Kidney (tissue), 14 donors: ENCODE data around the gene VCX3B. TPM values are rescaled to one million over a fixed set of nuclear protein-coding genes. Genes with fewer than 3 reads are reported as not detected.
A peak's percentile ranks its signal among the peaks of the same experiment; 100 is the strongest.
"Not testable (repeated sequence)": the region's sequence is repeated elsewhere in the genome, so short reads cannot be mapped to it uniquely, and the experiment has no call there.

Source experiments
- DNase-seq, 5 donors: peaks; one replicate each; pipeline ENCODE4 v3.0.0-alpha.2; 2013 to 2020
- FAIRE-seq: peaks from 2 replicates; lab custom pipeline; 2012; peaks lifted over from hg19 to GRCh38; lab: Jason Lieb, UNC
- H3K27ac ChIP-seq, 2 donors: one replicate each; pipeline ENCODE4 v1.7.0; 2013; ENCODE audit warnings: low read depth in 2 of 2, low read length in 2 of 2, inconsistent platforms in 1 of 2
- H3K27me3 ChIP-seq: one replicate; pipeline ENCODE4 v1.7.1; 2013; ENCODE audit warnings: low read length, inconsistent platforms; ENCODE audit not compliant: control insufficient read depth, insufficient read depth
- H3K36me3 ChIP-seq, 3 donors: one replicate each; pipeline versions ENCODE4 v1.7.0 to v1.7.1; 2013; ENCODE audit warnings: low read length in 3 of 3, control low read depth in 1 of 3, inconsistent platforms in 1 of 3; ENCODE audit not compliant: insufficient read depth in 3 of 3, control insufficient read depth in 2 of 3
- H3K4me1 ChIP-seq, 3 donors: one replicate each; pipeline versions ENCODE4 v1.7.0 to v1.7.1; 2013; ENCODE audit warnings: low read length in 3 of 3, inconsistent platforms in 1 of 3, low read depth in 1 of 3; ENCODE audit not compliant: control insufficient read depth in 2 of 3, insufficient read depth in 2 of 3
- H3K4me3 ChIP-seq, 3 donors: one replicate each; pipeline versions ENCODE4 v1.7.0 to v1.8.1; 2013; ENCODE audit warnings: low read length in 3 of 3, control low read depth in 1 of 3, inconsistent platforms in 1 of 3
- H3K9ac ChIP-seq, 3 donors: one replicate each; pipeline versions ENCODE4 v1.7.0 to v1.7.1; 2013; ENCODE audit warnings: low read length in 3 of 3, control low read depth in 1 of 3, inconsistent platforms in 1 of 3
- H3K9me3 ChIP-seq, 3 donors: one replicate each; pipeline versions ENCODE4 v1.7.0 to v1.7.1; 2013; ENCODE audit warnings: low read length in 3 of 3, control low read depth in 1 of 3, inconsistent platforms in 1 of 3; ENCODE audit not compliant: control insufficient read depth in 2 of 3, insufficient read depth in 1 of 3
- intact Hi-C: fragments of 100-400 bp; cut with DNase I; formaldehyde crosslinking; loops from one replicate; pipeline ENCODE4 v1.11.1; 2022
- polyA plus RNA-seq: library from polyadenylated mRNA; stranded (reverse); fragments of 350-450 nt; fragmentation: Illumina TruSeq; extraction: RNeasy Lipid Tissue Mini Kit (QIAGEN cat#74804); gene quantifications from one replicate; pipeline ENCODE4 v1.2.3, GENCODE V29; 2014; ENCODE audit warnings: low read depth, low replicate concordance; ENCODE audit not compliant: insufficient read depth
- total RNA-seq: library from RNA; stranded (reverse); fragmentation: NEBNext Ultra II Directional; extraction: Animal tissue kit (Norgen Biotek cat#: 25700); gene quantifications from one replicate; pipeline ENCODE4 v1.2.1, GENCODE V29; 2021
- TF ChIP-seq, protein P1 (sequence below): IDR thresholded peaks from 3 replicates; pipeline ENCODE4 v1.5.1; 2012; ENCODE audit warnings: mild to moderate bottlenecking, moderate library complexity, borderline replicate concordance; ENCODE audit not compliant: insufficient read depth; ENCODE audit errors: extremely low read depth
- donor health status: control.
- donor health status: control.
- donor health status: control.
- donor health status: control.
- donor health status: control.
- donor health status: DM: yes; HTN: yes; CAD: no.
- donor health status: Normal renal cell carcinoma (clear cell type).

The VCX3B gene
- total and polyA plus RNA-seq, 2 donors from 2014 or later = 0.38 to 0.60 TPM

DNA sequence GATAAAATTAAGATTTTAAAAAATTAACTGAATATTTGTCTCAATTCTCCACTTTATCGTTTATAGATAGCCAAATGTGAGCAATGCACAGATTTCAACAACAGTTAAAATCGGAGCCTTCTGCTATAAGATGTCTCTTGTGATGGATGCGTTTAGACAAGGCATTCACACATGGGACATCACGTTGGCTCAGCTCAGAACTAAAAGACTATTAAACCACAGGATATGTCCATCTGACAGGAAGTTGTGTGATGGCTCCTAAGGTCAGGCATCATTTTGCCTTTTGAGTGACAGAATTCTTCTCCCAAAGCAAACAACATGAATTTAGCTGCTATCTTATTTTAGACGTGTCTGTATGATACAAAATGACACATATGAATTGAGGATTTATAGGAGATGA, 17.3 kb upstream of the VCX3B start:
- FAIRE-seq = no peak
- no peak overlapping the region for H3K4me3 ChIP-seq
- H3K36me3 ChIP-seq = no peaks in the 10 kb centered on the region
- H3K9me3 ChIP-seq = no peaks in the 10 kb centered on the region
- H3K27me3 ChIP-seq = no peaks in the 10 kb centered on the region
- intact Hi-C loops = no loop called here
- H3K9ac ChIP-seq = no peak overlapping the region
- DNase-seq = no peak
- H3K4me1 ChIP-seq = no peaks in the 10 kb centered on the region
- TF ChIP-seq, protein P1, sequence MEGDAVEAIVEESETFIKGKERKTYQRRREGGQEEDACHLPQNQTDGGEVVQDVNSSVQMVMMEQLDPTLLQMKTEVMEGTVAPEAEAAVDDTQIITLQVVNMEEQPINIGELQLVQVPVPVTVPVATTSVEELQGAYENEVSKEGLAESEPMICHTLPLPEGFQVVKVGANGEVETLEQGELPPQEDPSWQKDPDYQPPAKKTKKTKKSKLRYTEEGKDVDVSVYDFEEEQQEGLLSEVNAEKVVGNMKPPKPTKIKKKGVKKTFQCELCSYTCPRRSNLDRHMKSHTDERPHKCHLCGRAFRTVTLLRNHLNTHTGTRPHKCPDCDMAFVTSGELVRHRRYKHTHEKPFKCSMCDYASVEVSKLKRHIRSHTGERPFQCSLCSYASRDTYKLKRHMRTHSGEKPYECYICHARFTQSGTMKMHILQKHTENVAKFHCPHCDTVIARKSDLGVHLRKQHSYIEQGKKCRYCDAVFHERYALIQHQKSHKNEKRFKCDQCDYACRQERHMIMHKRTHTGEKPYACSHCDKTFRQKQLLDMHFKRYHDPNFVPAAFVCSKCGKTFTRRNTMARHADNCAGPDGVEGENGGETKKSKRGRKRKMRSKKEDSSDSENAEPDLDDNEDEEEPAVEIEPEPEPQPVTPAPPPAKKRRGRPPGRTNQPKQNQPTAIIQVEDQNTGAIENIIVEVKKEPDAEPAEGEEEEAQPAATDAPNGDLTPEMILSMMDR = no peak
- no peak overlapping the region for H3K27ac ChIP-seq

GRCh38 chrX:8452343-8452742, 12.3 kb upstream of the VCX3B start:
- H3K9ac ChIP-seq, H3K27ac ChIP-seq, H3K4me3 ChIP-seq, FAIRE-seq, intact Hi-C loops, H3K27me3 ChIP-seq, H3K9me3 ChIP-seq, H3K36me3 ChIP-seq, DNase-seq, H3K4me1 ChIP-seq: not testable (repeated sequence)

DNA sequence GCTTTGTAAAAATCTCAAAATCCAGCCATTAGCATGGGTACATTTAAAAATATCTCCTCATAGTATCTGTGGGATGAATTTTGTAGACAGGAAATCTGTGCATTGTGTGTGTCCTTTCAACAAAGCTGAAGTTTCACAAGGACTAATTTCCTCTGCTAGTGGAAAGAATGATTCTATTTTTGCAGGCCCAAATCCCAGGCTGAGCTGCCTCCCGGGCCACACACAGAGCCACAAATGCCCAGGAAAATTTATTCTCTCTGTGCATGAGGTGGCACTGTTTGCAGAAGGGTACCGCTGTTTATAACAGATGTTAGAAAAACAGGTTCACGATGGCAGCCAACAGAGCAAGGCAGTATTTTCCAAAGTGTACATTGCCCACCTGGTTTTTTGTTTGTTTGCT, 11.0 kb upstream of the VCX3B start:
- FAIRE-seq = no peak
- Histone ChIP-seq H3K4me1 (no peaks in the 10 kb centered on the region), H3K9ac (no peak overlapping the region)

GRCh38 chrX:8455557-8455956, 9.1 kb upstream of the VCX3B start:
- H3K4me1 ChIP-seq = no peaks in the 10 kb centered on the region
- H3K9ac ChIP-seq = no peak overlapping the region
- no peaks in the 10 kb centered on the region for H3K36me3 ChIP-seq
- DNase-seq (no peak), FAIRE-seq (no peak)
- no peaks in the 10 kb centered on the region for H3K27me3 ChIP-seq
- H3K9me3 ChIP-seq = no peaks in the 10 kb centered on the region
- H3K4me3 ChIP-seq = no peak overlapping the region
- TF ChIP-seq, protein P1 = no peak
- intact Hi-C loops = no loop called here
- H3K27ac ChIP-seq = no peak overlapping the region

More for the DNA sequence above, 11.0 kb upstream of the VCX3B start:
- Histone ChIP-seq H3K4me3 (no peak overlapping the region), H3K36me3 (no peaks in the 10 kb centered on the region), H3K27ac (no peak overlapping the region), H3K27me3 (no peaks in the 10 kb centered on the region), H3K9me3 (no peaks in the 10 kb centered on the region)
- intact Hi-C loops = no loop called here
- TF ChIP-seq, protein P1 = no peak
- peak in 2 of 5 donors; percentile 0 for DNase-seq
